ENCODE data around the gene ATXN7L3.

GRCh38 chr17:44214230-44214494 is 14.5 kb upstream of the ATXN7L3 start:
- TF ChIP-seq CSDC2 (CRISPR knock-in tag; IDR thresholded peaks at IDR 0.05): no peak
- no peak for TF ChIP-seq POU6F1 (CRISPR knock-in tag; IDR thresholded peaks at IDR 0.05; ENCODE audit: borderline replicate concordance, low read depth)
- TF ChIP-seq PATZ1 (CRISPR knock-in tag; IDR thresholded peaks at IDR 0.05; ENCODE audit: borderline replicate concordance): no peak
- no peak for TF ChIP-seq PPARA (CRISPR knock-in tag; IDR thresholded peaks at IDR 0.05; ENCODE audit: borderline replicate concordance)
- no peak for TF ChIP-seq TOX (CRISPR knock-in tag; IDR thresholded peaks at IDR 0.05; ENCODE audit: borderline replicate concordance)
- no peak for TF ChIP-seq ZFP3 (CRISPR knock-in tag; IDR thresholded peaks at IDR 0.05)
- TF ChIP-seq ZFP30 (CRISPR knock-in tag; IDR thresholded peaks at IDR 0.05): no peak
- TF ChIP-seq ZNF70 (CRISPR knock-in tag; IDR thresholded peaks at IDR 0.05): no peak
- TF ChIP-seq GLIS3 (CRISPR knock-in tag; IDR thresholded peaks at IDR 0.05): no peak
- no peak for TF ChIP-seq ISL1 (CRISPR knock-in tag; IDR thresholded peaks at IDR 0.05)
- no peak for TF ChIP-seq ZNF565 (CRISPR knock-in tag; conservative IDR thresholded peaks at IDR 0.05; ENCODE audit: low read depth)
- TF ChIP-seq ESRRG (CRISPR knock-in tag; IDR thresholded peaks at IDR 0.05): no peak
- no peak for TF ChIP-seq BACH2 (CRISPR knock-in tag; IDR thresholded peaks at IDR 0.05; ENCODE audit: borderline replicate concordance)
- no peak for TF ChIP-seq SNAI2 (CRISPR knock-in tag; IDR thresholded peaks at IDR 0.05)
